SK-N-DZ (cell line): ENCODE measurements around the gene RPRML.
"Not testable (repeated sequence)": the region's sequence is repeated elsewhere in the genome, so short reads cannot be mapped to it uniquely, and the experiment has no call there.

Experiments used
- DNase-seq: peaks from one replicate; pipeline ENCODE4 v3.0.0-alpha.2; 2015; ENCODE audit warnings: low spot score

RPRML gene

DNA sequence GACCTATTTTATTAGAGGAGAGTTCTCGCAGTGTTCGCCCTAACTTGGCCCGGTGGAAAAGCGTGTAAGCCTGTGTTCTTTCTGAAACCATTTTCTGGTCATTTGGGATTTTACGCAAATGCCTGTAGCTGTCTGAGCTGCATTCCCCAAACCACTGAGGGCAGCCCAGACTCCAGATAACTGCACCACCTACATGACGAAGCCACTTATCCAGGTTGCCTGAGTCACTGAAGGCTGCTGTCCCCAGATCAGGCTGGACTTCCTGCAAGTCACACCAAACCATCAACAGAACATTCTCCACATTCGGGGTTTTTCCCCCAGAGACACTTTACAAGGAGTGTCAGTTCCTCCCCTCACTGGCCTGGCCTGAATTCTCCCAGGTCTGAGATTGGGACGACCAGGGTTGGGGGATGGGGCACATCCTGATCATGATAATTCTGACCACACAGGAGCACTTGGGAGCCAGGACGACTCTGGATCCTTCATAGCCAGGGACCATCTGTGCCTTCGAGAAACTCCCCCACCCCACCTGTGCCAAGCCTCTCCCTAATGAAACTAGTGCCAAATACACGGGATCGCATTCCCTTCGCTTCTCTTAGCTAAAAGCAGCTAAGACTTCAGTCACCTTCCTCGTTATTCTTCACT is 2.3 kb downstream of the RPRML start:
- DNase-seq: no peak

DNA sequence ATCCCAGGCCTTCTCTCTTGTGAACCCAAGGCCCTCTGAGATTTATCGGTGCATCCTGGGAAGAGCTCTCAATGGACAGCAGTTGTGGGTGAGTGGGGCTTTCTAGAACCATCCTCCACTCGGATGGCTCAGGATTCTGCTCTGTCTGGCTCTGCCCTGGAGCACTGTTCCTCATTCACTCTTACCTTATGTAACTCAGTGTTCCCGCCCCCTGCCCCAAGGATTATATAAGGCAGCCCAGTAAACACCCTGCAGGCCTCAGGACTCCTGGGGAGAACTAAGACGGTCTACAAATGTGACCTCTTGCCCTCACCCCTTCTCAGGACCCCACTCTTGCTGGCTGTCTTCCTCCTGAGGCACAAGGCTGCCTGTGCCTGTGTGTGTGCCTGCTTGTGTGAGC is 3.8 kb downstream of the RPRML start:
- no peak for DNase-seq

DNA sequence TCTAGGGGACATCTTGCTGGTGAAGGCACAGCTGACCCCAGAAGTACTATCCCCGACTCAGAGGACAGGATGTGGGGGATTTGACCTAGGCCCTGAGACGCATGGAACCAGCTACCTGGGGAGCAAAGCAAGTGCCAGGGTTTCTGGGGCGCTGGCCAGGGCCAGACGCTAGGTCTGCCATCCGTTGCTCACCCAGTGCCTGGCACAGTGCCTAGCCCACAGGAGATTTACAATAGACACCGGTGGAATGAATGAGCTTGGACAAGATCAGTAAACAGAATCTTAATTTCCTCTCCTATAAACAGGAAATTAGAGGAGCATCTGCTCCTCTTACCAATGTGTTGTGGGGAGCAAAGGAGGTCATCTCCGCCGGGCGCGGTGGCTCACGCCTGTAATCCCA is 5.0 kb downstream of the RPRML start:
- no peak for DNase-seq

DNA sequence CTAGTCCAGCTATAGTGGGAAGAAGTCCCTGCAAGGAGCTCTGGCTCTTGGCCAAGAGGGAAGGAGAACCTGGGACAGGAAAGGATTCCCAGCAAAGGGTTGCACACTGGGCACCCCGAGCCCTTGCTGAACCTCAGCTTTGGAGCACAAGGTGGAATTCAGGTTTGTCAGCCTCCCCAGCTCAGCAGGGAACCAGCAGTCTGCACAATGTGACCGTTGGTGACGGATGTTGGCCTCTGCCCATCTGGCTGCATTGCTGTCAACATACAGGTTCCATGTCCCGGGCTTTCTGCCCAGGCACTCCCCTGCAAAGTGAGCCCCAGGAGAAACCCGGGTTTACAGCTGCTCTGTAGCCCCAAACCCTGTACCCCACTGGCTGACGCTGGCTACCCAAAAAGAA is 6.7 kb downstream of the RPRML start:
- DNase-seq: no peak

DNA sequence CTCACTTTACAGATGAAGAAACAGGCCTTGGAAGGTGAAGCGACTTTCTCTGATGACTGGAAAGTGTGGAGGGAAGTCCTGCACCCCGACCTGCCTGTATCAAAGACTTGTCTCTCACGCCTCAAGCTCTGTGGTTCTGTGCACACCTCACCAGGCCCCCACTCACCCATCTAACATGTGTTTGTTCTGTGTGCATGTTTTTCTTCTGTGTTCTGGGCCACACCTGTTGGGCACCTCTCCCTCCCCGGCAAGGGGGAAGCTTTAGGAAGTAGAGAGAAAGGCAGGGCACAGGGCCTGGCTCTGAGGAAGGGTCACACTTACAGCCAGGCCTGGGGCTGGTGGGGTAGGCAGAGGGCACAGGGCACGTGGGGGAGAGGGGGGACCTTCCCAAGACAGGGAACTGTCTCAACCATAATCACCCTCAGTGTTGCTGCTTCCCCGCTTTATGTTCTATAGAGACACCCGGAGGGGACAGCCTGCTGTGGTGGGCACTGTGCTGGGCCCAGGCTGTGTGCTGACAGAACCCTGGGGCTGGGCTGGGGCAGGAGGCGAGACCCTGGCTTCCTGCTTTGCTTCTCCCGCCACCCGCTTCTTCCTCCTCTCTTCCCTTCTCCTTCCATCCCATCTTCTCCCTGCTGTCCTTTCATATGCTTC is 7.3 kb downstream of the RPRML start:
- DNase-seq: no peak

DNA sequence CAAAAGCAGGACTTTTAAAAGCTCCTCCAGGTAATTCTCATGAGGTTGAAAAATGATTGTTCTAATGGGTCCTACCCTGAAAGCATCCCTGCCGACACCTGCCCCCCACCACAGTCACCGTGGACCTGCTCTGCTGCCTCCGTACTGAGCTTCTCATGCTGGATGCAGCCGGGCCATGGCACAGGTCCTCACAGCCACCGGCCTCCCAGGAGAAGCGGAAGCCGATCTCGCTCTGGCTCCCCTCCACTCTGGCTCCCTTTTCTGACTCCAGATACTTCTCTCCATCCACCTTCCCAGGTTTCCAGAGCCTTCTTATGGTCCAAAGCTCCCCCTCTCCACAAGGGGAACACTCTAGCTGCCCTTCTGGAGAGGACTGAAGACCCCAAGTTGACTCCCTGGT is 10.2 kb downstream of the RPRML start:
- no peak for DNase-seq

DNA sequence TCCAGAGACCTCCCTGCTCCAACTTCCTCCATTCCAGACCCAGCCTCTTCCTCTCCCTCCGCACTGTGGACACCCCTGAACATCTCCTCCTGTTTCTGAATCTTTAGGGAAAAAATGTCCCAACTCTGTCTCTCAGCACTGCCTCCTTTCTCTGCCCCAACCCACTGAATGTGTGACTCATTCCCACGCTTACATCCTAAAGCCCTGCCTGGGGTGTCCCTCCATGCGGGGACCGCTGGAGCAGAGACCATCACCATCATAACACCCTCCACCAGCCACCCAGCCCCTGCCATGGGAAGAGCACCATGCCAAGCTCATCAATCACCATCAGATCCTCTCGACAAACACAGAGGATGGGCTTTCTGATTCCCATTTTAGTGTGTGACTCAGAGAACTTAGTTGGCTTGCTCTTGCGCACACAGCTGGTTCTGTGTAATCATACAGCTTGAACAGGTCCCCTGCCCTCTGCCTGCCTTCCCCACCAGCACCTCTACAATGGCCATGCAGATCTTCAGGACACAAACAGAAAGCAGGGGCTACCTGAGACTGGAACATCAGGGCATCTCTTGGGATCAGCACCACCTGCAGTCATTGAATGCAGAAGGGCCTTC is 10.7 kb downstream of the RPRML start:
- no peak for DNase-seq

DNA sequence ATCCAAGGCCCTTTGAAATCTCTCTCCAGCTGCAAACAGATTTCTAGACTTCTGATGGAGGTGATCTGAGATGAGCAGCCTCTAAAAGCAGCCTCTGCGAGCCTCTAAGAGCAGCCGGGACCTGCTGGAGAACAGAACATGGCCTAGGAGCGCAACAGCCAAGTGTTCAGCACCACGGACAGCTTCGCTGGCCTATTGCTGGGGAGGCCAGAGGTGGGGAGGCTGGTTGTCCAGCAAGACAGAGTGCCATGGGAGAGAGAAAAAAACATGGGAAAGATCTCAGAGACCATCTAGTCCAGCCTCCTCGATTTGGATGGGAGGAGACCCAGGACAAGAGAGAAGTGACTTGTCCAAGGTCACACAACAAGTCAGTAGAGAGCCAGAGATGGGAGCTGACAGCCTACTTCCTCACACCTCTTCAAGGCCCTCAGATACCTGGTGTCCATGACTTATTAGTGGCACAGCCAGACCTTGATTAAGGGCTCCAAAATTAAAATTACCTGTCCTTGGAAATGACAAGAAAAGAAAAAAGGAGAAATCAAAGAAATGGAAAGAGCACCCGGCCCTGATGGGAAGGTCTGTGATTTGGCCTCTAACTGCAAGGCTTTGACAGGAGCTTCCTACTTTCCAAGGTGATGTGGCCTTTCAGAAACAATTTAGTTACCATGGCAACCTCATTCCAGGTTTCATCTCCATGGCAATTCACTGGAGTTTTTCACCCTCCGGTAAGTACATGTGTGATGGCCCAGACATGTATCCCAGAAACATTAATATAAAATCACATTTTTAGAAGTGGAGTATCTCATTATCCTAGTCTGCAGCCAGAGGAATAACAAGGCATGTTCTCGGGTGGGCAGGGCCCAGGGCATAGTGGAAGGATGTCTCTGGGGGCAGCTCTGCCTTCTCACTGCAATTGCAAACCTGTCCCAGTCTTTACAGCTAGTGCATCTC is 14.5 kb downstream of the RPRML start:
- DNase-seq: no peak

DNA sequence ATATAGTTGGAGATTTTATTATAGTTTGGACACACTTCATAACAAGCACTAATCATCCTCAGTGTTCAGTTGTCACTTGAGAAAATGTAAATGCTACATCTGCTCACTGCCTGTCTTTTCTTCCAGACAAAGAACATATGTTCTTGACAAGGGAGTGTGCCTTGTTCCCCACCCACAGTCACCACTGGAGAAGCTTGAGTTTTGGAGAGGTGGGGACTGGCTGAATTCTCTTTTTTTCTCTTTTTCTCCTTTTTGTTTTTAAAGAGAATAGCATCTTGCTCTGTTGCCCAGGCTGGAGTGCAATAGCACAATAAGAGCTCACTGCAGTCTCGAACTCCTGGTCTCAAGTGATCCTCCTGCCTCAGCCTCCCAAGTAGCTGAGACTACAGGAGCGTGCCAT is 15.5 kb downstream of the RPRML start:
- no peak for DNase-seq

DNA sequence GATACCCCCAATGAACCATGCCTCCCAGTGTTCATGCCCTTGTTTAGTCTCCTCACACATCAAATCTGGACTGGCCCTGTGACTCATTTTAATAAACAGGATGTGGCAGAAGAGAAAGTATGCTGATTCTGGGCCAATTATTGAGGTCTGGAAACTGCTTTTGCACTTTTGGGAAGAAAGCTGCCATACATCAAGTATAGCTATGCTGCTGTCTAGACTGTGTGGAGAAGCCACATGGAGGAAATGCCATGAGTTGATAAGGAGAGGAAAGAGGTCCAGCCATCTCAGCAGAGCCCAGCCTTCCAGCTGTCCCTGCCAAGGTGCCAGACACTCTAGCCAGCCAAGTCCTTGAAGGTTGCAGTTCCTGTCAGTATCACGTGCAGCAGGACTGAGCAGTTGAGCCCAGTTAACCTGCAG is 16.7 kb downstream of the RPRML start:
- DNase-seq: no peak

DNA sequence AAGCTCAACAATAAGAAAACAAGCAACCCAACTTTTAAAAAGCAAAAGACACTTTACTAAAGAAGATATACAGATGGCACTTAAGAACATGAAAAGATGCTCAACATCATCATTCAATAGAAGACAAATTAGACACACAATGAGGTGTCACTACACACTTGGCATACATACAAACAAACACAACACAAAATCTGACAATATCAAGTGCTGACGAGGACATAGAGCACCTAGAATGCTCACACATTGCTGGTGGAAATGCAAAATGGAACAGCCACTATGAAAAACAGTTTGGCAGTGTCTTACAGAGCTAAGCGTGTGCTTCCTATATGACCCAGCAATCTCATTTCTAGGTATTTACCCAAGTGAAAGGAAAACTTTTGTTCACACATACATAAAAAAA is 18.9 kb downstream of the RPRML start:
- no peak for DNase-seq

DNA sequence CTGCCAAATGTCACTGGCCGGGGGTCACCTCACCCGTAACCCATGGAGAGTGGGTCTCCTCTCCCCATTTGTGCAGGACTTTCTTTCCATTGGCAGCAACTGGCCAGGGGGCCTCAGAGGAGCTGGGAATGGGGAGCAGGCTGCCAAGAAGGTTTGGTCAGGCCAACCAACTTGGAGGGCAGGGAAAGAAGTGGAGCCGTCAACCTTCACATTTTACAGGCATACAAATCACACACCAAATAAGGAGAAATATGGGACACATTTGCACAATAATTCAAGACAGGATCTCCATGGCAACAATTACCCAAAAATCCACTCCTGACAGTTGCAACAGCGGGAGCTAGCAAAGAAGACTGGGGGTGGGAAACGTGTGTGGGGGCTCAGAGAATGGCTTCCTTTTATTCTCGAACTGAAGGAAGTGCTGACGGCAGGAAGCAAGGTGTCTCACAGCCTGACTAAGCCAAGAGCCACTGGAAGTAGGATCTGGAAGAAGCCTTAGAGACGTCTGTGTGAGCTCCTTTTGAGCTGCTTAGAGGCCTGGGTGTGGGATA is 20.9 kb downstream of the RPRML start:
- no peak for DNase-seq

DNA sequence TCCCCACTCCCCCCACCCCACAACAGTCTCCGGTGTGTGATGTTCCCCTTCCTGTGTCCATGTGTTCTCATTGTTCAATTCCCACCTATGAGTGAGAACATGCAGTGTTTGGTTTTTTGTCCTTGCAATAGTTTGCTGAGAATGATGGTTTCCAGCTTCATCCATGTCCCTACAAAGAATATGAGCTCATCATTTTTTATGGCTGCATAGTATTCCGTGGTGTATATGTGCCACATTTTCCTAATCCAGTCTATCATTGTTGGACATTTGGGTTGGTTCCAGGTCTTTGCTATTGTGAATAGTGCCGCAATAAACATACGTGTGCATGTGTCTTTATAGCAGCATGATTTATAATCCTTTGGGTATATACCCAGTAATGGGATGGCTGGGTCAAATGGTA is 25.9 kb downstream of the RPRML start:
- not testable (repeated sequence) for DNase-seq

DNA sequence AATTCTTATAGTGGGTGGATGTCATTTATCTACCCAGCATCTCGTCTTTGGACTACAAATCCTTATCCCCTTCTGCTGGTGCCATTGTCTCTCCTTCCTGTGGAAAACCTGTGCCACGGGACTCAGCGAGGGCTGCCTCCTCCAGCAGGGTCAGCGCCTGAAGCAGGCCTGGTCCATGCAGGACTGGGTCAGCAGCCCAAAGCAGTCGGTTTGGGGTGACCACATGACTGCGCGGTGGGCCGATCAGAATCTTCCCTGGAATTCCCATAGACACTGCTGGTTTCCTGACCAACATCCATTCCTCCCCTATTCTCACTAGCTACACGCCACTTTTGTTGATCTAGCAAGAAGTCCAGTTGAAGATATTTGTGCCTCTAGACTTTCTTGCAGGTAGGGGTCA is 26.9 kb downstream of the RPRML start:
- DNase-seq: no peak

DNA sequence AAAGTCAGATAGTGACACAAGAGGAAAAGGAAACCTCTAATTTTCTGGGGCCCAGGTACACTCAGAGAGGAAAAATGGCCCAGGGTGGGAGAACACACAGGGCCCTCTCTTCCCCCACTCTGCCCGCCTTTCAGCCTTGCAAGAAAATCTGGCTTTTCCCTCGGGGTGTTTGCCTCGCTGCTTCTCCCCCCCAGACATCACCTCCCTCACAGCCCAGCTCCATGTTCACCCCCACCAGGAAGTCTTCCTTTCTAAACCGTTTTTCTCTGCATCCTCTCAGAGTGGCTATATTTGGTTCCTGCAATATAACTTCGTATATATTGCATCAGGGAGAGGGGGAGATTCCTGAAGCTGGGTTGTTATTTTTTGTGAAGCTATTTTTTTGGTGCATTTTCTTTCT is 27.3 kb downstream of the RPRML start:
- no peak for DNase-seq

DNA sequence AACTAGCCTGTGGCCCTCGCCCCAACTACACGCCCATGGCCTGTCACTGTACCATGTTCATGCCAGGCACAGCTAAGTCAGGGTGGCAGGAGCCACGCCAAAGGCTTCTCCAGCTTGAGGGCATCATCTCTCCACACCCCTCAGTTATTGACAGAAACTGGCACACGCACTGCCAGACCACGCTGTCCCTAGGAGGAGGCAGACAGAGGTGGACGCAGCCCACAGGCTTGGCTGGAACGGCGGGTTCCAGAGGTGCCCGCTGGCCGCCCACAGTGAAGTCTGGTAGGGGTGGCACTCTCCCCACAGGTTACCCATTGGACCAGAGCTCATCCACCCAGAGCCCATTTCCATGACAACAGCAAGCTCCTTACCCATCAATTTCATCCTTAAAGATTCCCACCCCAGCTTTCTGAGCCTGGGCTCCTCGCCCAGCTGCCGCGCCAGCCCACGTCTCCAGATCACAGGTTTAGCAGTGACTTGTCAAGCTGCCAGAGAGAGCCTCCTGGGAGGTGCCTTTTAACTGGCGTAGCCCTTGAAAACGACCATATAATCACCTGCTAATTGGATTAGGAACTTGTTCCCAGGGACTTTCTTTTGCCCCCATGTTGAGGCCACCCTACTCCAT is 27.9 kb downstream of the RPRML start:
- DNase-seq: peak; percentile 55

DNA sequence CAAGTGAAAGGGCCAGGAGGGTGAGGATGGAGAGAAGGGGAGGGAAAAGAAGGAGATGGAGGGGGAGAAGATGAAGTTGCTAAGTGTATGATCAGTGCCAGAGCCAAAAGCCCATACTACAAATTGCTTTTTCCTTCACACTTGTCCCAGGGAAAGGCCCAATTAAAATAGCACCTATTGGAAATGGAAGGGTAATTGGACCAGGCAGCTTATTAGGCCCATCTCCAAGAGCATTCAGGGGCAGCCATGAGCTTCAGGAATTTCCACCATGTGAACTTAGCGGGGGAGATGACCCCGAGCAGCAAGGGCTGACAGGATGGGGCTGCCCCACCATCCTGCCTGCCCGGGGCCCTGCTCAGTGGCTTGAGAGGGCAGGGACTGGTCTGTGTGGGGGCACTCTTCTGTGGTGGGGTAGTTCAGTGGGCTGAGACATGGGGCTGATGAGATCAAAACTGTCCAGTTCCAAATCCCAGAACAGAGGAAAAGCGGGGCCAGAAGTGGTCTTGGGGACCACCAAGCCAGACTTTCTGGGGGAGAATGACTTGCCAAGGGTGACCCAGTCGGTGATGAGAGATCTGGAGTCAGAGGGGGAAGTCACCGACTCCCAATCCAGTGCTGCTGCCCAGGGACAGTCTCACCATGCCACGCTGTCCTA is 28.6 kb downstream of the RPRML start:
- DNase-seq: no peak

DNA sequence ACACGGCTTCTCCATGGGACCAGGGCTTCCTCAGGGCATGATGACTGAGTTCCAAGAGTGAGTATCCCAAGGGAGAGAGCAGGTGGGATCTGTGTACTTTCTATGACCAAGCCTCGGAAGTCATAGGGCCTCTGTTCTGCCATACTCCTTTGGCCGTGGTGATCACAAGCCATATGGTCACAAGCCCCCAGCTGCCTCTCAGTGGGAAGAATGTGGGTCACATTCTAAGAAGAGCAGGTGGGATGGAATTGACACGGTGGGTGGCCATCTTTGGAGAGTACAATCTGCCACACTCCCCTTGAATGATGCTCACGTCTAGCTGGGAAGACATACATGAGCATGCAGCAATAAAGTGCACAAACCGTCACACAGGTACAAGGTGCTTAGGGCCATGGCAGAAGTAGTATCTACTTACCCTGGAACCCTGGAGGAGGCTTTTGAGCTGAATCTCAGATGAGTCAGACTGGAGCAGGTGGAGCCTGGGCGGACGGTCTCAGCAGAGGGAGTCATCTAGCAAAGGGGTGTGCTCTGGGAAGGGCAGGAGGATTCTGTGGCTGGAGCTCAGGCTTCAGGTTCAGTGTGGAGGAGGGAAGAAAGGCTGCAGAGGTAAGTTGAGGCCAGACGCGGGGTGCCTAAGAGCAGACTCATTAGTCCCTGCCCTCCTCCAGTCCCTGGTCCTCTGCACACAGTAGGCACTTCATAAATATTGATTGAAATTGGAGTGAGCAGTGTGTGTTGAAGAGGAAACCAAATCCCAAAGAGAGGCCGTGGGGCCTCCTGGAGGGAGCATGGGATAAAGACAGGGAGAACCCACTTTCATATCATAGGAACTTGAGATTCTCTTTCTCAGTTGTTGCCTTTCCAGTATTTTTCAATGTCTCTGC is 29.5 kb downstream of the RPRML start:
- no peak for DNase-seq

DNA sequence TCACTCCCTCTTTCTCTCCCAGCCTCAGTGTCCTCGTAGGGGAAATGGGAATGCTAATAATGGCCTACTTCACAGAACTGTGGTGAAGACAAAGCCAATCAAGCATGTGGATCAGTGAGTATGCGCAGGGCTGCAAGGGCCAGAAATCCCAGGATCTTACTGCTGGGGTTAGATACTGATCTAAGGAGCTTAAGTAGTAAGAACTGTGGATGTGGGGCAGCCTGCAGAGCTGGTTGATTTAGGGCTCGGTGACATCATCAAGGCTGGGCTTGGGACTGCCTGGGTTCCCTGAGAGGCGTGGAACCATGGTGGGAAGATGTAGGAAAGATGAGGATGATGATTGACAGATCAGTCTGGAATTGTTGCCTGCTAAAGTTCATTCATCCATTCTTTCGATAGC is 30.5 kb downstream of the RPRML start:
- peak; percentile 35 for DNase-seq

DNA sequence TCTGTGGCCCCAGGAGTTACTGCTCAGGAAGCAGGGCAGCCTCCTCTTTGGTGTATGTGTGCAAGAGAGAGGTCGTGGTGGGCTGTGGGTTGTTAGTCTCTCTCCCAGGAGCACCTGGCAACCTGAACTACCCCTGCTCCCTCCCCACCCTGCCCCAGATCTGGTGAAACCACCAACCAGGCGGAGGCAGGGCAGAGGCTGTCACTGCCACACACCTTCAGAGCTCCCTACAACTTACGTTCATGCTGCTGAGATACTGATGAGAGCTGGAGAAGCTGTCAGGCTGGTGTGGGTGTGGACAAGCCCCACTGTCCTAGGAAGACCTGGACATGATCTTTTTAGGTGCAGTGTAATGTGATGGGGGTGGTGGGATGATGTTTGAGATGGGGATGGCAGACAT is 31.8 kb downstream of the RPRML start:
- DNase-seq: no peak
